Muscle of leg (tissue), 11 donors: ENCODE data around the gene SEC14L3. TPM values are rescaled to one million over a fixed set of nuclear protein-coding genes. Genes with fewer than 3 reads are reported as not detected.

Experiments used
- DNase-seq: peaks from one replicate; pipeline ENCODE4 v3.0.0; 2013
- H3K27ac ChIP-seq: one replicate; pipeline ENCODE4 v1.5.1; 2013; ENCODE audit warnings: mild to moderate bottlenecking, low read length, control low read depth
- H3K27me3 ChIP-seq: one replicate; pipeline ENCODE4 v1.6.1; 2013; ENCODE audit warnings: low read length; ENCODE audit not compliant: control insufficient read depth, insufficient read depth
- H3K36me3 ChIP-seq: one replicate; pipeline ENCODE4 v1.6.1; 2013; ENCODE audit warnings: low read length; ENCODE audit not compliant: control insufficient read depth, insufficient read depth
- H3K4me1 ChIP-seq: one replicate; pipeline ENCODE4 v1.6.1; 2013; ENCODE audit warnings: low read length; ENCODE audit not compliant: control insufficient read depth, insufficient read depth
- H3K4me3 ChIP-seq: one replicate; pipeline ENCODE4 v1.5.1; 2013; ENCODE audit warnings: low read length, control low read depth
- H3K9me3 ChIP-seq: replicated peaks from 2 replicates; pipeline ENCODE4 v1.6.1; 2013; ENCODE audit warnings: low read depth, low read length; ENCODE audit not compliant: control insufficient read depth
- WGBS: methylation state at CpG from one replicate; pipeline ENCODE4 v1.1.5; 2013; ENCODE audit warnings: missing lambda C conversion rate; ENCODE audit not compliant: insufficient coverage; 5-methylcytosine and 5-hydroxymethylcytosine counted together
- polyA plus RNA-seq, 8 donors: library from polyadenylated mRNA; unstranded; fragments of 120-200 nt; gene quantifications; one replicate each; pipeline versions ENCODE4 v1.2.1 to v1.2.3, GENCODE V29; 2013; ENCODE audit warnings: inconsistent platforms in 1 of 8, low replicate concordance in 1 of 8; ENCODE audit not compliant: insufficient read length in 8 of 8, insufficient read depth in 1 of 8
- total RNA-seq: library from RNA; stranded (reverse); fragments of 120-200 nt; gene quantifications from one replicate; pipeline ENCODE4 v1.2.4, GENCODE V29; 2013

The SEC14L3 gene
- total and polyA plus RNA-seq, 9 donors = 0.05 to 0.06 TPM; not detected in 7

DNA sequence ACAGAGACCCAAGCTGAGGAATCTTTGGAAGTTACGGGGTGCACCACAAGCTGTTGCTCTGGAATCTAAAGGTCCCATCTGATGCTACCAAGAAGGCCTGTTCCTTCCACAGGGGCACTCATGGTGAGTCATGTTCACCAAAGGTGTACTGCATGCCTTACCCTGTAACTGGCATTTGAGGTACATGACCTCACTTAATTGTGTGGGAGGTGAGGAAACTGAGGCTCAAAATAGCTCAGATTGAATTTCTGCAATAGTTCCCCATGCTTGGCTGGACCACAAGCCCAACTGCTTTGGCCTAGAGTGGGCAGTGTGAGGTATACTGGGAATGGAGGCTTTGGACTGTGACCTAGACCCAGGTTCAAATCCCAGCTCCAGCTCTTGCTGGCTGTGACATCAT is 38.0 kb downstream of the SEC14L3 start:
- H3K27ac ChIP-seq = no peak overlapping the region
- H3K4me1 ChIP-seq = no peaks in the 10 kb centered on the region
- H3K9me3 ChIP-seq = no peaks in the 10 kb centered on the region
- DNase-seq = no peak
- no peaks in the 10 kb centered on the region for H3K27me3 ChIP-seq
- H3K4me3 ChIP-seq = no peak overlapping the region
- H3K36me3 ChIP-seq = no peaks in the 10 kb centered on the region
- WGBS = 80% methylated on average over 1 of the region's 1 CpG

- no peak overlapping the region for H3K4me3 ChIP-seq
- DNase-seq = no peak
- no peaks in the 10 kb centered on the region for H3K4me1 ChIP-seq
- no peaks in the 10 kb centered on the region for H3K27me3 ChIP-seq
- no peaks in the 10 kb centered on the region for H3K9me3 ChIP-seq
- H3K36me3 ChIP-seq = no peaks in the 10 kb centered on the region
- H3K27ac ChIP-seq = no peak overlapping the region
- WGBS = 100% methylated on average over 2 of the region's 3 CpGs
These were observed 38.6 kb downstream of the SEC14L3 start for GRCh38 chr22:30433227-30433626.

DNA sequence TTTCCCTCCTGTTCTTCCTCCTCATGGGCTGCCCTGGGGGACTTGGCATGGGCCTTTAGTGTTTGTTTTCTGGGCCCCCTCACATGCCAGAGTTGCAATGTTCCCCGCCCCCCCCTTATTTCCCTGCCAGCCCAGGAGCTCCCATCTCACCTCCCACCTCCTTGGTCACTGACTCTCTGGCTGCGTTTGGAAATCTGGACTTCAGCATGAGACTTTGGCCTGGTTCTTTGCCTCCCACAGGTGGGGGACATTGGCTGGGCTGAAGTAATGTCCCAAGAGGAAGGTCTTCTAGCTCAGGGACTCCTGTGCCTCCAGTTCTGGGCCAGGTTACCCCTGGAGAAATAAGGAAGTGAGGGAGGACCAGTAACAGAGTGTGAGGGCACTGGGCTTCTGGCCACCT is 39.3 kb downstream of the SEC14L3 start:
- H3K9me3 ChIP-seq = no peaks in the 10 kb centered on the region
- DNase-seq = no peak

GRCh38 chr22:30432096-30432495 is 39.7 kb downstream of the SEC14L3 start:
- Histone ChIP-seq H3K4me3 (no peak overlapping the region), H3K4me1 (no peaks in the 10 kb centered on the region), H3K9me3 (no peaks in the 10 kb centered on the region), H3K27ac (no peak overlapping the region), H3K36me3 (no peaks in the 10 kb centered on the region), H3K27me3 (no peaks in the 10 kb centered on the region)
- DNase-seq = no peak
- WGBS = 60% methylated on average over 1 of the region's 4 CpGs

More for the DNA sequence above, 39.3 kb downstream of the SEC14L3 start:
- no peaks in the 10 kb centered on the region for H3K4me1 ChIP-seq
- H3K36me3 ChIP-seq = no peaks in the 10 kb centered on the region
- H3K27ac ChIP-seq = no peak overlapping the region
- no peak overlapping the region for H3K4me3 ChIP-seq
- H3K27me3 ChIP-seq = no peaks in the 10 kb centered on the region
- WGBS = 29% methylated on average over 1 of the region's 2 CpGs

DNA sequence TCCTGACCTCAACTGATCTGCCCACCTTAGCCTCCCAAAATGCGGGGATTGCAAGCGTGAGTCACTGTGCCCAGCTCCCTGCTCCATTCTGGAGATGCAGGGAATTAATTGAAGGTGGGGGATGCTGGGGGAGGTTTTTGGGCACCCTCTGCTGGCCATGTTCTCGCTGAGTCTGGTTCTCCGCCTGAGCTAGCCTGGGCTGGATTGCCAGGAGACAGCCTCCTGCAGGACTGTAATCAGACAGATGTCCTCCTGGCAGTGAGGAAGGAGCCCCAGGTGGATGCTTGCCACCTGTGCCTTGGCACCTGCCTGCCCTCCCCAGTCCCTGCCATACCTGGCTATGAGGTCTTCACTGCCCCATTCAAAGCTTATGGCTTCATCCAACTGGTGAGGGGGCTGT is 40.9 kb downstream of the SEC14L3 start:
- 81% methylated on average over 2 of the region's 4 CpGs for whole genome bisulfite sequencing
- DNase-seq = no peak
- Histone ChIP-seq H3K4me3 (no peak overlapping the region), H3K9me3 (no peaks in the 10 kb centered on the region), H3K4me1 (peaks cover 9% of the 10 kb centered on the region), H3K36me3 (no peaks in the 10 kb centered on the region), H3K27me3 (no peaks in the 10 kb centered on the region), H3K27ac (no peak overlapping the region)

DNA sequence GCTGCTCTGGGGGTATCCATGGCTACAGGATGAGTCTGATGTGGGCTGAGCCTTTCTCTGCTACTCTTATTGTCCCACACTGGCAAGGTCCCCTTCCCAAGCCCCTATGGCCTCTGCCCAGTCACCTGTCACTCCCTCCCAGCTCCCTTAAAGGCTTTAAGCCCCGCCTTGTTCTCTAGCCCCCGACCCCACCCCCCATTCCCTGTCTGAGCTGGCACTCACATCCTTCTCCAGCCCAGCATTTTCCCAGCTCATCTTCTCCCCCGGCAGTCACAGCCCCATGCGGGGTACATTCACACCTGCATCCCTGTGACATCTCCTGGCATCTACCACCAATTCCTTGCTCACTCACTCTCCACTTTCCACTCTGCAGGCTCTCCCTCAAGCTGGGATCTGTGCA is 41.9 kb downstream of the SEC14L3 start:
- Histone ChIP-seq H3K4me3 (no peak overlapping the region), H3K27ac (no peak overlapping the region), H3K9me3 (no peaks in the 10 kb centered on the region), H3K27me3 (no peaks in the 10 kb centered on the region), H3K4me1 (peaks cover 18% of the 10 kb centered on the region), H3K36me3 (no peaks in the 10 kb centered on the region)
- DNase-seq = no peak
- 49% methylated on average over 4 of the region's 4 CpGs for WGBS

DNA sequence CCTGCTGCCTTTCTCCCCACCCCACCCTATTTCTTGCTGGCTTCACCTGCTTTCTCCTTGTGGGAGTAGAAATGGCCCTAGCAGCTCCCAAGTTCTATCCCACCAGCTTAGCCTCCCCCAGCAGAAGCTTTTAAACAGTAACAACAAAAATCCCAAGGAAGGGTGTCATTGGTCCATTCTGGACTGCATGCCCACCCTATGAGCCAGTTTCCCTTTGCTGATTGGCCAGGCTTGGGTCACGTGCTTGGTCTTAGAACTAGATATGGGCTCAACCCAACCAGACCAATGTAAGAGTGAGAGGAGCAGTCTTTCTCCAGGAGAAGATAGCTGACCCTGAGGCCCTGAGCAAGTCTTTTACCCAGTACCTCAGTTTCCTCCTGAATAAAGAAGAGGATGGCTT is 43.9 kb downstream of the SEC14L3 start:
- WGBS = no CpG with 5 or more reads among the region's 1 CpG
- H3K4me3 ChIP-seq = no peak overlapping the region
- H3K27ac ChIP-seq = no peak overlapping the region
- no peaks in the 10 kb centered on the region for H3K9me3 ChIP-seq
- peaks cover 32% of the 10 kb centered on the region for H3K4me1 ChIP-seq
- H3K36me3 ChIP-seq = no peaks in the 10 kb centered on the region
- no peaks in the 10 kb centered on the region for H3K27me3 ChIP-seq
- DNase-seq = no peak

- peak overlapping the region; percentile 77 for H3K4me3 ChIP-seq
- H3K36me3 ChIP-seq = no peaks in the 10 kb centered on the region
- peaks cover 42% of the 10 kb centered on the region for H3K4me1 ChIP-seq
- H3K27me3 ChIP-seq = no peaks in the 10 kb centered on the region
- peak overlapping the region; percentile 74 for H3K27ac ChIP-seq
- DNase-seq = peak; percentile 80
- H3K9me3 ChIP-seq = no peaks in the 10 kb centered on the region
- WGBS = 74% methylated on average over 18 of the region's 29 CpGs
These were observed 45.1 kb downstream of the SEC14L3 start for GRCh38 chr22:30426388-30427353.

- peaks cover 42% of the 10 kb centered on the region for H3K4me1 ChIP-seq
- peak; percentile 83 for DNase-seq
- WGBS = under 1% methylated on average over 52 of the region's 61 CpGs
- H3K27ac ChIP-seq = peak within 1 kb of the TSS; percentile 74
- peak within 1 kb of the TSS; percentile 77 for H3K4me3 ChIP-seq
- H3K9me3 ChIP-seq = no peaks in the 10 kb centered on the region
- no peaks in the 10 kb centered on the region for H3K36me3 ChIP-seq
- H3K27me3 ChIP-seq = no peaks in the 10 kb centered on the region
These were observed 46.0 kb downstream of the SEC14L3 start, which contains the start of gene MTFP1 for GRCh38 chr22:30425616-30426387. Gene MTFP1, plus strand, starts transcription at chr22:30425768. Its CDS starts 112 bp downstream, at chr22:30425880.

GRCh38 chr22:30425327-30425615 is 46.5 kb downstream of the SEC14L3 start:
- WGBS = 14% methylated on average over 4 of the region's 9 CpGs
- H3K27ac ChIP-seq = peak overlapping the region; percentile 74

More at GRCh38 chr22:30425327-30425615, 46.5 kb downstream of the SEC14L3 start:
- H3K27me3 ChIP-seq = no peaks in the 10 kb centered on the region
- DNase-seq = no peak
- peaks cover 42% of the 10 kb centered on the region for H3K4me1 ChIP-seq
- peak overlapping the region; percentile 77 for H3K4me3 ChIP-seq
- H3K9me3 ChIP-seq = no peaks in the 10 kb centered on the region
- H3K36me3 ChIP-seq = peaks cover 3% of the 10 kb centered on the region
